G401 (cell line): Measurements from ENCODE around the gene MLLT3. TPM values are rescaled to one million over a fixed set of nuclear protein-coding genes. Genes with fewer than 3 reads are reported as not detected.

ENCODE experiments used
- DNase-seq: peaks from one replicate; pipeline ENCODE4 v3.0.0-alpha.2; 2015; ENCODE audit warnings: low spot score
- in situ Hi-C: cut with HindIII; loops from 2 replicates; pipeline ENCODE4 v1.10.0; 2016; ENCODE audit warnings: low sequenced_read_pairs, mixed read lengths
- total RNA-seq: library from RNA; depleted of rRNA; stranded (reverse); fragments of >200 nt; shearing (Covaris generic); gene quantifications from 2 replicates; pipeline ENCODE4 v1.2.3, GENCODE V29; 2014; rRNA removed

MLLT3 gene
- total RNA-seq, 1 experiment from 2014 or later: 0.27 TPM

DNA sequence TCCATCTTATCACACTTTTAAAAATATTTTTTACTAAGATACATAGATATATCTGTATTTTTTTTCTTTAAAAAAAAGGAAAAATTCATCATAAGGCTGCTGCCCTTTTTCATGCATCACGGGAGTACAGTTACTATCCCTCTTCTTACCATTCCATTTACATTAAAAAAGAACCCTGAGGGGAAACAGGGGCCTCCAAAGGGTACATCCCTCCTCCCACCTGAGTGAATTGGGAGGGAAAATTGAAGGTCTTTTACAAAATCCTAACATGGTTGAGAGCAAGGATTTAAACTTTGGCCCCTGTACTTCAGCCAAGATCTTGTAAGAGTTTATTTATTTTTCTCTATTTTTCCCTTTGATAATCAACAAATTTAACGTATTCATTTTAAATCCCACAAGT is 319.2 kb downstream of the MLLT3 start:
- in situ Hi-C loops: no loop called here
- DNase-seq: no peak

GRCh38 chr9:20302197-20302596 is 320.1 kb downstream of the MLLT3 start:
- in situ Hi-C loops: no loop called here
- no peak for DNase-seq

DNA sequence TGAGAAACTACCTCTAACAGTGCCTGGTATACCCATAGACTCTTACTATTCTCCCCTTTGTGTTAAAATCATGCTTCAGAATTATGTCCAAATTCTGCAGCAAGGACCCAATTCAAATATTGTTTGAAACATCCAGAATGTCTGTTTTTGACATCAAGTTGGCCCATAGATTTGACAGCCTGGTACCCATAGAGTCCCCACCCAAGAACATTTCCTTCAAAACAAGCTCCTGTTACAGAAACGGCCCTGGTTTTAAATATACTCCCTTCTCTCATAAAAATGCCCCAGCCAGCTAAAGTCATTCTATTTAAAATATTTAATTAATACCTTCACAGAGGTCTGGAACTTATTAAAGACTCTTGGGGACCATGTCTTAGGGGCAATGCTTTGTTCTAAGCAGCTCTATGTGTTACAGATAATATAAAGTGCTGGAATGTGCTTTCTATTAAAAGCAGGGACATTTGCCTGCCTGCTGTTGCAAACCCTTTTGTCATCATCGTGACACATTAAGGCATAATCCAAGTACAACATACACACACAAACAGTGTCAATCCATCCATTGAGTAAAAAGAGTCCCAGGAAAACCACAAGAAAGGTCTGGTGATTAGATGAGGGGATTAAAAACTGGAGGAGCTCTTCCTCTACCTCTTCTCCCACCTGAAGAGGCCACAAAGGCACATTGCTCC is 321.7 kb downstream of the MLLT3 start:
- DNase-seq: no peak

DNA sequence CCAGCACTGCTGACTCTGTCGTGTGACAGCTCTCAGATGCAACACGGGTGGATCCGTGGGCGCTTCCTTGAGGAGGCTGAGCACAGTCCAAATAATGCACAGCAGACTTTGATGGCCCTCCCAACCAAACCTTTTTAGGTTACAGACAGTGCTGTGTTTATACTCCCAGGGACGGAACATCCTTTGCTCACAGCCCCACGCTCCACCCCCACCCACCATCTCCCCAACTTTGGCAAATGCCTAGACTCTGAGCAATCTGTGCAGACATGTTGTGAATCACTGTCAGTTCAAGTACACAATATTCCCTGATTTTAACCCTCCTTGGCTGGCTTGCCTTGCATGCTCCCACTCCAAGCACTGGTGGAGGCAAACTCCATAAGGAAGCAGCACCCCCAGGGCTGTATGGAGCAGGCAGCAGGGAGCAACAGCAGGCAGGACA is 324.6 kb downstream of the MLLT3 start:
- DNase-seq: no peak
- in situ Hi-C loops: no loop called here

More for the DNA sequence above, 321.7 kb downstream of the MLLT3 start:
- in situ Hi-C loops: no loop called here

DNA sequence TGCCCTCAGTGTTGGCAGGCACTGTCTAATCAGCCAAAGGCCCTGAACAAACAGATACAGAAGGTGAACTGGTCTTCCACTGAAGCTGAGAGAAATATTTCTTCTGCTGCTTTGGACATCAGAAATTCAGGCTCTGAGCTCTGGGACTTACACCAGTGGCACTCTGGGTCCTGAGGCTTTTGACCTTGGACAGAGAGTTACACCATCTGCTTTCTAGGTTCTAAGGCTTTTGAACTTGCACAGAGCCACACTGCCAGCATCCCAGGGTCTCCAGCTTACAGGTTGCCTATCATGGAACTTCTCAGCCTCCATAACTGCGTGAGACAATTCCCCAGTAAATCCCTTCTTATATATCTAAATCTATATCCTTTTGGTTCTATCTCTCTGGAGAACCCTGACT is 326.7 kb downstream of the MLLT3 start:
- in situ Hi-C loops: no loop called here
- no peak for DNase-seq

DNA sequence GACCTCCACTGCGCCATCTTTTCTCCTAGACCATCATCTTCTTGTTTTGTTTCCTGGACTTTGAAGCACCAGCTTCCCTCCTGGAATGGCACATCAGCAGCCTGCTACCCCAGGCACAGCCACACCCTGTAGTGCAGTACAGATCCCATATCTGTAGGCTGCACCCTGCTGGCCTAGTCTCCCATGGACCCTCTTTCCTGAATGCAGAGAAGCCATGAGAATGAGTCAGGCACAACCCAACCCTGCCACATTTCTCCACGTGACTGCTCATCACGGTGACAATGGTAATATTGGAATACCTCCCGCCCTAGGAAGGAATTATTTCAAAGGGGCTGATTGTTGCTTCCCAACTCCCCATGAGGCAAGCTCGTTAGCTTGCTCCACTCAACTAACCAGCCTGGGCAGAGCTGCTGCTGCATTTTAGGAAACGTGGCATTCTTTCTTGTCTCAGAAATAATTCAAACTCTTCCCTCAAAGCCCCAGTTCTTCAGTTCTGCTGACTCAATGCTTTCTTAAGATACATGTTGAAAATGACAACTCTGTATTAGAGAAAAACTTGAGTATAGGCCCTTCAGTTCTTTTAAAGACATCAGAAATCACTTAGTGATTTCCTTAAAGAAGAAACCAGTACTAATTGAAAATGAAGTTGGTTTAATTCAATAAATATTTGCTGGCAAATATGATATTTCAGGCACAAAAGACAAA is 328.1 kb downstream of the MLLT3 start:
- in situ Hi-C loops: no loop called here
- no peak for DNase-seq

DNA sequence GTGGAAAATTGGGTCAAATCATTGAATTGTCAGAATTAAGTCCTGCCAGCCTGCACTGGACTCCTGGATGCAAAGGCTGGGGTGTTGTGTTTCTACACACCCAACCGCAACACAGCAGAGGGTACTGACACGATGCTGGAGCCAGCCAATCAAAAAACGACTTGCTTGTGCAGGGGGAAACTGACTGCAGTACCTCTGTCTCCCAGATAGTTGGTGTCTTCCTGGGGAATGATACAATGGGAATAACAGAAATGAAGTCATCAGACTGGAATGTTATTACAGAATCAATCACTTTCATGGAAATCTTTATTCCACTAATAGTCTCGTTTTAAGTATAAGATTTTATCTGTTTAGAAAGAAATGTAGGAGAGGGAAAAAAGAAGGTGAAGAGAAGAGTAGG is 330.3 kb downstream of the MLLT3 start:
- DNase-seq: no peak
- in situ Hi-C loops: no loop called here

Other genes with a start within 250 kb of the MLLT3 start
- gene FOCAD, start 61.8 kb upstream of the MLLT3 start, total RNA-seq: 17.9 and 33.5 TPM in 2 replicates